Thyroid gland (tissue), 4 donors: ENCODE measurements around the gene FAM13C. TPM values are rescaled to one million over a fixed set of nuclear protein-coding genes. Genes with fewer than 3 reads are reported as not detected.

Experiments
- DNase-seq, 2 donors: peaks; one replicate each; pipeline ENCODE4 v3.0.0-alpha.2; 2019
- H3K27ac ChIP-seq, 3 donors: fragments of 200-600 bp; sonication (generic); 1 replicate in 2 of 3; 2 replicates in 1 of 3; pipeline ENCODE4 v1.5.1; 2016 to 2019; ENCODE audit warnings: mild to moderate bottlenecking in 1 of 3, moderate library complexity in 1 of 3
- H3K27me3 ChIP-seq: fragments of 200-600 bp; sonication (generic); one replicate; pipeline ENCODE4 v1.5.1; 2019
- H3K36me3 ChIP-seq, 2 donors: fragments of 200-600 bp; sonication (generic); one replicate each; pipeline ENCODE4 v1.5.1; 2016 to 2019
- H3K4me1 ChIP-seq, 2 donors: fragments of 200-600 bp; sonication (generic); one replicate each; pipeline ENCODE4 v1.5.1; 2017 to 2019
- H3K4me3 ChIP-seq, 3 donors: fragments of 200-600 bp; sonication (generic); replicated peaks in 1 of 3; 1 replicate in 2 of 3; 2 replicates in 1 of 3; pipeline ENCODE4 v1.5.1; 2016; ENCODE audit warnings: mild to moderate bottlenecking in 1 of 3
- H3K9me3 ChIP-seq: fragments of 200-600 bp; sonication (generic); one replicate; pipeline ENCODE4 v1.5.1; 2017
- POLR2A ChIP-seq, 2 donors: fragments of 450-650 bp; IDR thresholded peaks; one replicate each; pipeline ENCODE4 v1.6.1; 2017; ENCODE audit warnings: antibody characterized with exemption in 2 of 2, mild to moderate bottlenecking in 2 of 2, moderate library complexity in 1 of 2
- WGBS, 2 donors: methylation state at CpG; one replicate each; pipeline ENCODE4 v1.1.5; 2017; 5-methylcytosine and 5-hydroxymethylcytosine counted together
- intact Hi-C: fragments of 100-400 bp; cut with DNase I; formaldehyde crosslinking; loops from one replicate; pipeline ENCODE4 v1.15.1; 2023
- total RNA-seq, 4 donors: library from RNA; depleted of rRNA; stranded (reverse); fragments of >200 nt; gene quantifications; one replicate each; pipeline ENCODE4 v1.2.3, GENCODE V29; 2016
- TF ChIP-seq, protein P1 (sequence below), 6 experiments: fragments of 200-600 bp in 3 of 6; fragments of 450-650 bp in 3 of 6; sonication (generic) in 3 of 6; IDR thresholded peaks; one replicate each; pipeline ENCODE4 v1.5.1; 2016 to 2019; ENCODE audit warnings: antibody characterized with exemption in 6 of 6, mild to moderate bottlenecking in 2 of 6, inconsistent platforms in 1 of 6, moderate library complexity in 1 of 6

FAM13C gene
- total RNA-seq, 4 donors from 2014 or later: 11.3 to 16.5 (median 14.3) TPM

DNA sequence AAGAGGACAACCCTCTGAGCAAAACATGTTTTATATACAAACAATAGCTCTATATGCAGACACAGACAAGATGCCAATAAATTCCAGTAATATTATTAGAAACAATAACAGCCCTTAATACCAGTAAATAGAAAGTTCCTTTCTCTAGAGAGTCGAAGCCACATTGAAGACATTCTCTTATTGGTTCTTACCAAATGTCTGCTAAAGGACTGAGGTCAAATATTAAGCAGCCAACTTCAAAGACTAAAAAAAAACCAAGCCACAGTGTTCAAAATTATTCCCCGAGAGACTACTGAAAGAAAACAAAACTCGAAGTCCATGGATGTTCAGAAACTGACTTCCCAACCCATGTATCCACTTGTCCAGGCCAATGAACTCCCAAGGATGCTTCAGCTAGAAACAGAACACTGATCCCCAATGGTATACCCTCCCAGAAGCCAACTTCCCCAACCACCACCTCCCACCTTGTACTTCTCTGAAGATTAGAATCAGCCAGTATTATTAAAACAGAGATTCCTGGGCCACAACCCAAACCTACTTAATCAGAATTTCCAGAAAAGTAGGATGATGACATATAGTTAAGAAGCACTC lies 51.9 kb downstream of the FAM13C start:
- no peaks in the 10 kb centered on the region for H3K36me3 ChIP-seq
- intact Hi-C loops: no loop called here
- peak; percentile 7 to 41 for DNase-seq
- H3K4me1 ChIP-seq: peaks cover 5 to 23% of the 10 kb centered on the region in 2 donors
- H3K27ac ChIP-seq: peak overlapping the region in 2 of 3 donors; percentile 25 to 56
- H3K9me3 ChIP-seq: no peaks in the 10 kb centered on the region
- no peak for TF ChIP-seq POLR2A (IDR thresholded peaks at IDR 0.05)
- TF ChIP-seq, protein P1, sequence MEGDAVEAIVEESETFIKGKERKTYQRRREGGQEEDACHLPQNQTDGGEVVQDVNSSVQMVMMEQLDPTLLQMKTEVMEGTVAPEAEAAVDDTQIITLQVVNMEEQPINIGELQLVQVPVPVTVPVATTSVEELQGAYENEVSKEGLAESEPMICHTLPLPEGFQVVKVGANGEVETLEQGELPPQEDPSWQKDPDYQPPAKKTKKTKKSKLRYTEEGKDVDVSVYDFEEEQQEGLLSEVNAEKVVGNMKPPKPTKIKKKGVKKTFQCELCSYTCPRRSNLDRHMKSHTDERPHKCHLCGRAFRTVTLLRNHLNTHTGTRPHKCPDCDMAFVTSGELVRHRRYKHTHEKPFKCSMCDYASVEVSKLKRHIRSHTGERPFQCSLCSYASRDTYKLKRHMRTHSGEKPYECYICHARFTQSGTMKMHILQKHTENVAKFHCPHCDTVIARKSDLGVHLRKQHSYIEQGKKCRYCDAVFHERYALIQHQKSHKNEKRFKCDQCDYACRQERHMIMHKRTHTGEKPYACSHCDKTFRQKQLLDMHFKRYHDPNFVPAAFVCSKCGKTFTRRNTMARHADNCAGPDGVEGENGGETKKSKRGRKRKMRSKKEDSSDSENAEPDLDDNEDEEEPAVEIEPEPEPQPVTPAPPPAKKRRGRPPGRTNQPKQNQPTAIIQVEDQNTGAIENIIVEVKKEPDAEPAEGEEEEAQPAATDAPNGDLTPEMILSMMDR (IDR thresholded peaks at IDR 0.05): no peak
- no peak overlapping the region for H3K4me3 ChIP-seq
- no peaks in the 10 kb centered on the region for H3K27me3 ChIP-seq
- 24 to 31% methylated on average over 3 of the region's 3 CpGs for WGBS, 2 donors

DNA sequence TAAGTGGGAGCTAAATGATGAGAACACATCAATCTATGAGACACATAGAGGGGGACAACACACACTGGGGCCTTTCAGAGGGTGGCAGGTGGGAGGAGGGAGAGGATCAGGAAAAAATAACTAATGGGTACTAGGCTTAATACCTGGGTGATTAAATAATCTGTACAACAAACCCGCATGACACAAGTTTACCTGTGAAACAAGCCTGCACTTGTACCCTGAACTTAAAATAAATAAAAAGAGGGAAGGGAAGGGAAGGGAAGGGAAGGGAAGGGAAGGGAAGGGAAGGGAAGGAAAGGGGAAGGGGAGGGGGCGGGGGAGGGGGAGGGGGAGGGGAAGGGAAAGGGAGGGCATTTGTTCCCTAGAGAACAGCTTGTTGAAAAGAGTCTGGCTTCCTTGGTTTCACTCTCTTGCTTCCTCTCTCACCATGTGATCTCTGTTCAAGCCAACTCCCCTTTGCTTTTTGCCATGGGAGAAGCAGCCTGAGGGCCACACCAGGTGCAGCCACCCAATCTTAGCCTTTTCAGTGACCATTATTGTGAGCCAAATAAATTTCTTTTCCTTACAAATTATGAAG lies 57.7 kb downstream of the FAM13C start:
- intact Hi-C loops: no loop called here
- 91 to 93% methylated on average over 1 to 2 of the region's 2 CpGs for WGBS, 2 donors

DNA sequence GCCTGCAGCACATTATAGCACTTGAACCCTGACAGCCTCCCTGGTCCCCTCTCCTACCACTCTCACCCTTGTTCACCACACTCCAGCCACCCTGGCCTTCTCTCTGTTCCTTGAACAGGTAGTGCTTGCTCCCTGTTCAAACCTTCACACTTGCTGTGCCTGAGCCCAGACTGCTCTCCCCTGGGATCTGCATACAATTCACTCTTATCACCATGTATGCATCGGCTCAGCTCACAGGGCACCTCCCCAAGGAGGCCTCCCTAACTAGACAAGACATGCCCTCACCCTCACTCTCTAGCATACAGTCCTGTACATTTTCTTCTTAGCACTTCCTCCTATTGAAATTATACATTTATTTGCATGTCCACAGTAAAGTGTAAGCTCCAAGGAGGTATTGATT lies 59.3 kb downstream of the FAM13C start:
- Histone ChIP-seq H3K27ac (no peak overlapping the region), H3K36me3 (no peaks in the 10 kb centered on the region), H3K9me3 (no peaks in the 10 kb centered on the region), H3K4me3 (no peak overlapping the region), H3K27me3 (no peaks in the 10 kb centered on the region), H3K4me1 (no peaks in the 10 kb centered on the region)
- 67 to 74% methylated on average over 1 of the region's 1 CpG for WGBS, 2 donors
- intact Hi-C loops: no loop called here
- no peak for TF ChIP-seq POLR2A (IDR thresholded peaks at IDR 0.05)
- TF ChIP-seq, protein P1 (IDR thresholded peaks at IDR 0.05): no peak
- no peak for DNase-seq

More for the DNA sequence above, 57.7 kb downstream of the FAM13C start:
- Histone ChIP-seq H3K36me3 (no peaks in the 10 kb centered on the region), H3K9me3 (no peaks in the 10 kb centered on the region), H3K27ac (no peak overlapping the region), H3K4me1 (no peaks in the 10 kb centered on the region), H3K4me3 (no peak overlapping the region), H3K27me3 (no peaks in the 10 kb centered on the region)
- DNase-seq: no peak
- TF ChIP-seq, protein P1 (IDR thresholded peaks at IDR 0.05): no peak
- TF ChIP-seq POLR2A (IDR thresholded peaks at IDR 0.05): no peak

DNA sequence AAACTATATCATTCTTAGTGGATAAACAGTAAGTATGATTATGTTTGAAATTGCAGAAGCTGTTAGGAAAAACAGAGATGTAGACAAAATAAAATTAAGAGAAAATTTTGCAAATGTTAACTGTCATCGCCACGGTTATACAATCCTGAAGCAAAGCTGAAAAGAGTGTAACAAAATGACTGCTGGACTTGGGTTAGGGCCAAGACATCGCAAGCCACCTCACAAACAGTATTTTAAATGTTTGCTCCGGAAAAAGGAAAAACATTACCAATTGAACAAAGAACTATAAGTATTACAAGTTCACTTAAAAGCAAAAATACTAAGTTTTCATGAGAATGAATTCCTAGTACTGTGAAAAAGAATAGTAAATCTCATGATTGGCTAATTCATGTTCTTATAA lies 60.0 kb downstream of the FAM13C start:
- Histone ChIP-seq H3K27me3 (no peaks in the 10 kb centered on the region), H3K36me3 (no peaks in the 10 kb centered on the region), H3K9me3 (no peaks in the 10 kb centered on the region), H3K4me1 (peaks cover 0 to 4% of the 10 kb centered on the region in 2 donors), H3K4me3 (no peak overlapping the region), H3K27ac (no peak overlapping the region)
- no peak for DNase-seq
- WGBS, 2 donors: 85% methylated on average over 4 of the region's 4 CpGs
- TF ChIP-seq, protein P1 (IDR thresholded peaks at IDR 0.05): no peak
- no peak for TF ChIP-seq POLR2A (IDR thresholded peaks at IDR 0.05)
- intact Hi-C loops: no loop called here

DNA sequence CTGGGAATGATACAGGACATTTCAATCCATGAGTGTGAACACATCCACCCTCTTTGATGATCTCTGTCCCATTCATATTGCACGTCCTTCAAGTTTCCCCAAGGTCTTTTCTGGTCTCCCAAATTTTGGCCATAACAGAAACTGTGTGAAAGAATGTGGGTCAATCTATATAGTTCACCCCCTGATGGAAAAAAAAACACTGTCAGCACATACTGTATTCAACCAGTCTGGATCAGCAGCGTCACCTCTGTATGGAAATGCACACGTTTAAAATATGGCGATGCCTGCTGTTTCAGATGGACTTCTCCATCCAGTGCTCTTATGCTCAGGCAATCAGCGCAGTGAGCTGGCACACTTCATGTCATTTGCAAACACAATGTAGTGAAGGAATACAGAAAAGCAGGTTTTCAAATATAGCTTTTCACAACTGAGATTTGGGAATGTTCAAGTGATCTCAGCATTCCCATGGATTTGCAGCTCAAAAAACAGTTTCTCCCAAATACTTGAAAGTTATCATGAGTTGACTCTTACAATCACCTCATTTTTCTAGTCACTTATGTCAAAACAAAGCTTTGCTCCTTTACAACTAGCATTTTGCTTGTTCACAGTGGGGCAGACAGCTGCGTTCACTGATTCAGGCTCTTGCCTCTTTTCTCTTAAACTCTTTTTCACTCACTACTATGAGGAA lies 61.1 kb downstream of the FAM13C start:
- intact Hi-C loops: no loop called here
- WGBS, 2 donors: 72 to 73% methylated on average over 6 of the region's 6 CpGs
- Histone ChIP-seq H3K4me1 (peaks cover 0 to 7% of the 10 kb centered on the region in 2 donors), H3K9me3 (no peaks in the 10 kb centered on the region), H3K36me3 (no peaks in the 10 kb centered on the region), H3K27ac (no peak overlapping the region), H3K4me3 (no peak overlapping the region), H3K27me3 (no peaks in the 10 kb centered on the region)
- no peak for DNase-seq
- TF ChIP-seq POLR2A (IDR thresholded peaks at IDR 0.05): no peak
- TF ChIP-seq, protein P1 (IDR thresholded peaks at IDR 0.05): no peak
